ENCODE measurements around the gene TRPV6. TPM values are rescaled to one million over a fixed set of nuclear protein-coding genes. Genes with fewer than 3 reads are reported as not detected.

Gene TRPV6
- total RNA-seq = 0.09 TPM
- under 1 TPM in 6 of 8 donors, not detected in 2; 0.05 to 0.57 (median 0.16) TPM for polyA plus RNA-seq (ENCODE audit: insufficient read depth in 1 of 8, insufficient read length in 8 of 8, low replicate concordance in 1 of 8)
- long read RNA-seq, donor 1 = 0 reads
- long read RNA-seq, donor 2 = 0 reads
- long read RNA-seq, donor 3 = 0 reads
- long read RNA-seq, donor 4 = 0 reads
- long read RNA-seq, donor 5 = 0 reads
- long read RNA-seq, donor 6 = 0 reads
- long read RNA-seq, donor 7 = 0 reads
- long read RNA-seq, donor 8 = 0 reads
- long read RNA-seq, donor 9 = 0 reads
- long read RNA-seq, donor 10 = 0 reads
- long read RNA-seq, donor 11 = 0 reads

- no peak for DNase-seq
- WGBS (ENCODE audit: insufficient coverage) = 38% methylated on average over 14 of the region's 16 CpGs
- Histone ChIP-seq H3K27ac (ENCODE audit: low read length) (no peak within 1 kb of the TSS), H3K4me3 (ENCODE audit: low read length) (no peak within 1 kb of the TSS), H3K36me3 (ENCODE audit: control insufficient read depth, insufficient read depth, low read length) (no peaks in the 10 kb centered on the region), H3K9me3 (replicated peaks; ENCODE audit: control insufficient read depth, low read depth, low read length) (no peaks in the 10 kb centered on the region), H3K4me1 (ENCODE audit: control insufficient read depth, insufficient read depth, low read length) (no peaks in the 10 kb centered on the region), H3K27me3 (ENCODE audit: control insufficient read depth, insufficient read depth, low read length) (no peaks in the 10 kb centered on the region)
Observed at GRCh38 chr7:142885311-142886230, at the start of gene TRPV6. TSS of gene TRPV6 (minus strand) at chr7:142885745.

GRCh38 chr7:142934056-142934455 lies 48.5 kb upstream of the TRPV6 start:
- H3K27me3 ChIP-seq (ENCODE audit: control insufficient read depth, insufficient read depth, low read length) = no peaks in the 10 kb centered on the region
- 66% methylated on average over 12 of the region's 12 CpGs for WGBS (ENCODE audit: insufficient coverage)

GRCh38 chr7:142933624-142934023 lies 48.1 kb upstream of the TRPV6 start, which contains the start of gene TRPV5:
TSS of gene TRPV5 (minus strand) at chr7:142933746. CDS start at chr7:142933459, 287 bp downstream.
- Histone ChIP-seq H3K4me3 (ENCODE audit: low read length) (no peak within 1 kb of the TSS), H3K9me3 (replicated peaks; ENCODE audit: control insufficient read depth, low read depth, low read length) (no peaks in the 10 kb centered on the region), H3K27ac (ENCODE audit: low read length) (no peak within 1 kb of the TSS), H3K36me3 (ENCODE audit: control insufficient read depth, insufficient read depth, low read length) (no peaks in the 10 kb centered on the region), H3K4me1 (ENCODE audit: control insufficient read depth, insufficient read depth, low read length) (no peaks in the 10 kb centered on the region), H3K27me3 (ENCODE audit: control insufficient read depth, insufficient read depth, low read length) (no peaks in the 10 kb centered on the region)
- 68% methylated on average over 4 of the region's 4 CpGs for WGBS (ENCODE audit: insufficient coverage)
- DNase-seq = no peak

More at GRCh38 chr7:142934056-142934455, 48.5 kb upstream of the TRPV6 start:
- H3K4me1 ChIP-seq (ENCODE audit: control insufficient read depth, insufficient read depth, low read length) = no peaks in the 10 kb centered on the region
- H3K4me3 ChIP-seq (ENCODE audit: low read length) = no peak overlapping the region
- H3K9me3 ChIP-seq (replicated peaks; ENCODE audit: control insufficient read depth, low read depth, low read length) = no peaks in the 10 kb centered on the region
- DNase-seq = no peak
- no peaks in the 10 kb centered on the region for H3K36me3 ChIP-seq (ENCODE audit: control insufficient read depth, insufficient read depth, low read length)
- no peak overlapping the region for H3K27ac ChIP-seq (ENCODE audit: low read length)

GRCh38 chr7:142933092-142933475 lies 47.5 kb upstream of the TRPV6 start:
- no peaks in the 10 kb centered on the region for H3K36me3 ChIP-seq (ENCODE audit: control insufficient read depth, insufficient read depth, low read length)
- no peak overlapping the region for H3K4me3 ChIP-seq (ENCODE audit: low read length)
- no peaks in the 10 kb centered on the region for H3K4me1 ChIP-seq (ENCODE audit: control insufficient read depth, insufficient read depth, low read length)
- WGBS (ENCODE audit: insufficient coverage) = 94% methylated on average over 5 of the region's 7 CpGs
- H3K27me3 ChIP-seq (ENCODE audit: control insufficient read depth, insufficient read depth, low read length) = no peaks in the 10 kb centered on the region
- no peak overlapping the region for H3K27ac ChIP-seq (ENCODE audit: low read length)
- no peaks in the 10 kb centered on the region for H3K9me3 ChIP-seq (replicated peaks; ENCODE audit: control insufficient read depth, low read depth, low read length)
- DNase-seq = no peak

GRCh38 chr7:142932386-142933091 lies 47.0 kb upstream of the TRPV6 start:
- H3K36me3 ChIP-seq (ENCODE audit: control insufficient read depth, insufficient read depth, low read length) = no peaks in the 10 kb centered on the region
- H3K9me3 ChIP-seq (replicated peaks; ENCODE audit: control insufficient read depth, low read depth, low read length) = no peaks in the 10 kb centered on the region
- no peaks in the 10 kb centered on the region for H3K4me1 ChIP-seq (ENCODE audit: control insufficient read depth, insufficient read depth, low read length)
- no peak overlapping the region for H3K27ac ChIP-seq (ENCODE audit: low read length)
- WGBS (ENCODE audit: insufficient coverage) = 45% methylated on average over 5 of the region's 5 CpGs
- no peaks in the 10 kb centered on the region for H3K27me3 ChIP-seq (ENCODE audit: control insufficient read depth, insufficient read depth, low read length)
- no peak overlapping the region for H3K4me3 ChIP-seq (ENCODE audit: low read length)
- no peak for DNase-seq

GRCh38 chr7:142930126-142930730 lies 44.7 kb upstream of the TRPV6 start:
- Histone ChIP-seq H3K27ac (ENCODE audit: low read length) (no peak overlapping the region), H3K27me3 (ENCODE audit: control insufficient read depth, insufficient read depth, low read length) (no peaks in the 10 kb centered on the region), H3K36me3 (ENCODE audit: control insufficient read depth, insufficient read depth, low read length) (no peaks in the 10 kb centered on the region), H3K4me3 (ENCODE audit: low read length) (no peak overlapping the region), H3K4me1 (ENCODE audit: control insufficient read depth, insufficient read depth, low read length) (no peaks in the 10 kb centered on the region), H3K9me3 (replicated peaks; ENCODE audit: control insufficient read depth, low read depth, low read length) (no peaks in the 10 kb centered on the region)
- 91% methylated on average over 8 of the region's 11 CpGs for WGBS (ENCODE audit: insufficient coverage)
- DNase-seq = no peak

- Histone ChIP-seq H3K36me3 (ENCODE audit: control insufficient read depth, insufficient read depth, low read length) (no peaks in the 10 kb centered on the region), H3K9me3 (replicated peaks; ENCODE audit: control insufficient read depth, low read depth, low read length) (no peaks in the 10 kb centered on the region), H3K27ac (ENCODE audit: low read length) (no peak overlapping the region), H3K4me3 (ENCODE audit: low read length) (no peak overlapping the region), H3K27me3 (ENCODE audit: control insufficient read depth, insufficient read depth, low read length) (no peaks in the 10 kb centered on the region), H3K4me1 (ENCODE audit: control insufficient read depth, insufficient read depth, low read length) (no peaks in the 10 kb centered on the region)
- 79% methylated on average over 8 of the region's 8 CpGs for WGBS (ENCODE audit: insufficient coverage)
- DNase-seq = no peak
Observed at GRCh38 chr7:142927949-142928348, 42.4 kb upstream of the TRPV6 start.

GRCh38 chr7:142927085-142927745 lies 41.7 kb upstream of the TRPV6 start:
- DNase-seq = peak; percentile 14

GRCh38 chr7:142925413-142925812 lies 39.9 kb upstream of the TRPV6 start:
- Histone ChIP-seq H3K27me3 (ENCODE audit: control insufficient read depth, insufficient read depth, low read length) (no peaks in the 10 kb centered on the region), H3K27ac (ENCODE audit: low read length) (no peak overlapping the region), H3K9me3 (replicated peaks; ENCODE audit: control insufficient read depth, low read depth, low read length) (no peaks in the 10 kb centered on the region), H3K36me3 (ENCODE audit: control insufficient read depth, insufficient read depth, low read length) (no peaks in the 10 kb centered on the region), H3K4me3 (ENCODE audit: low read length) (no peak overlapping the region), H3K4me1 (ENCODE audit: control insufficient read depth, insufficient read depth, low read length) (no peaks in the 10 kb centered on the region)
- no peak for DNase-seq
- WGBS (ENCODE audit: insufficient coverage) = 44% methylated on average over 5 of the region's 12 CpGs

More at GRCh38 chr7:142927085-142927745, 41.7 kb upstream of the TRPV6 start:
- H3K9me3 ChIP-seq (replicated peaks; ENCODE audit: control insufficient read depth, low read depth, low read length) = no peaks in the 10 kb centered on the region
- H3K27ac ChIP-seq (ENCODE audit: low read length) = no peak overlapping the region
- no peaks in the 10 kb centered on the region for H3K36me3 ChIP-seq (ENCODE audit: control insufficient read depth, insufficient read depth, low read length)
- H3K27me3 ChIP-seq (ENCODE audit: control insufficient read depth, insufficient read depth, low read length) = no peaks in the 10 kb centered on the region
- 30% methylated on average over 2 of the region's 7 CpGs for WGBS (ENCODE audit: insufficient coverage)
- no peak overlapping the region for H3K4me3 ChIP-seq (ENCODE audit: low read length)
- no peaks in the 10 kb centered on the region for H3K4me1 ChIP-seq (ENCODE audit: control insufficient read depth, insufficient read depth, low read length)

Data from muscle of leg (tissue), 16 donors.